ENCODE results near the gene UBE3A.
"Not testable (repeated sequence)": the region's sequence is repeated elsewhere in the genome, so short reads cannot be mapped to it uniquely, and the experiment has no call there.

UBE3A gene

GRCh38 chr15:25437777-25438600, 835 bp downstream of the UBE3A start:
- DNase-seq = peak; percentile 66

- no peak for DNase-seq
Observed at GRCh38 chr15:25436707-25437106, 2.1 kb downstream of the UBE3A start.

- no peak for DNase-seq
Observed at GRCh38 chr15:25435474-25436243, 3.2 kb downstream of the UBE3A start.

GRCh38 chr15:25433118-25433865, 5.5 kb downstream of the UBE3A start:
- DNase-seq = no peak

GRCh38 chr15:25431836-25432561, 6.8 kb downstream of the UBE3A start:
- no peak for DNase-seq

GRCh38 chr15:25427861-25428260, 11.0 kb downstream of the UBE3A start:
- no peak for DNase-seq

GRCh38 chr15:25426896-25427610, 11.8 kb downstream of the UBE3A start:
- no peak for DNase-seq

- no peak for DNase-seq
Observed at GRCh38 chr15:25424073-25424472, 14.8 kb downstream of the UBE3A start.

- DNase-seq = no peak
Observed at GRCh38 chr15:25422021-25422420, 16.8 kb downstream of the UBE3A start.

GRCh38 chr15:25418202-25418601, 20.6 kb downstream of the UBE3A start:
- DNase-seq = no peak

GRCh38 chr15:25417604-25418003, 21.2 kb downstream of the UBE3A start:
- no peak for DNase-seq

GRCh38 chr15:25416693-25417092, 22.1 kb downstream of the UBE3A start:
- no peak for DNase-seq

- DNase-seq = no peak
Observed at GRCh38 chr15:25415707-25416106, 23.1 kb downstream of the UBE3A start.

GRCh38 chr15:25415217-25415616, 23.6 kb downstream of the UBE3A start:
- DNase-seq = no peak

GRCh38 chr15:25410649-25411048, 28.2 kb downstream of the UBE3A start:
- no peak for DNase-seq

- DNase-seq = not testable (repeated sequence)
Observed at GRCh38 chr15:25409731-25410130, 29.1 kb downstream of the UBE3A start.

GRCh38 chr15:25408929-25409328, 29.9 kb downstream of the UBE3A start:
- no peak for DNase-seq

- no peak for DNase-seq
Observed at GRCh38 chr15:25408428-25408827, 30.4 kb downstream of the UBE3A start.

GRCh38 chr15:25407950-25408349, 30.9 kb downstream of the UBE3A start:
- no peak for DNase-seq

GRCh38 chr15:25406846-25407245, 32.0 kb downstream of the UBE3A start:
- DNase-seq = no peak

GRCh38 chr15:25406261-25406660, 32.6 kb downstream of the UBE3A start:
- no peak for DNase-seq

- DNase-seq = no peak
Observed at GRCh38 chr15:25403771-25404170, 35.1 kb downstream of the UBE3A start.

Measured in activated CD4-positive, alpha-beta T cell treated with anti-CD3 and anti-CD28 coated beads, Interleukin-2, Interleukin-6, amounts not matched to agents 100 ng/mL and 50 ng/mL, durations not matched to agents 16 hours and 8 hours (primary cell).